IMR-90 (cell line): ENCODE measurements around the gene REEP2. TPM values are rescaled to one million over a fixed set of nuclear protein-coding genes. Genes with fewer than 3 reads are reported as not detected.
A peak's percentile ranks its signal among the peaks of the same experiment; 100 is the strongest.

Source experiments
- ATAC-seq: fragments of 200-7000 bp; cut with Tn5 transposase; 2 replicates; pipeline ENCODE4 v1.9.1; 2020; ENCODE audit warnings: low read depth, mild to moderate bottlenecking, moderate library complexity
- BruUV-seq: library from RNA; stranded (reverse); fragments of 400-500 nt; replicated peaks from 2 replicates; lab custom pipeline; 2021; lab: Mats Ljungman, UMichigan
- CTCF ChIA-PET: fragments of 300-600 bp; formaldehyde crosslinking; extraction: SDS; loops from one replicate; lab custom pipeline; 2021; ENCODE audit warnings: antibody characterized with exemption; lab: Yijun Ruan, JAX
- POLR2A ChIA-PET: fragments of 300-600 bp; sonication (Branson Sonifier 250); formaldehyde crosslinking; loops from one replicate; lab custom pipeline; 2022; ENCODE audit warnings: antibody characterized with exemption; ENCODE audit not compliant: unreplicated experiment; lab: Charles Lee
- DNase-seq: peaks from one replicate; pipeline ENCODE4 v3.0.0; 2013
- H2AFZ ChIP-seq: replicated peaks from 2 replicates; pipeline ENCODE3; 2013; ENCODE audit warnings: low read length, mild to moderate bottlenecking; ENCODE audit not compliant: poor library complexity
- H2AK5ac ChIP-seq: 2 replicates; pipeline ENCODE4 v1.6.1; 2013; ENCODE audit warnings: low read depth, low read length, inconsistent platforms
- H2AK9ac ChIP-seq: replicated peaks from 2 replicates; pipeline ENCODE3; 2013; ENCODE audit warnings: mild to moderate bottlenecking, low read depth, low read length, moderate library complexity; ENCODE audit not compliant: poor library complexity
- H2BK120ac ChIP-seq: 2 replicates; pipeline ENCODE4 v1.6.1; 2013; ENCODE audit warnings: low read depth, low read length, inconsistent platforms
- H2BK15ac ChIP-seq: 3 replicates; pipeline ENCODE4 v1.6.1; 2013; ENCODE audit warnings: low read depth, low read length, inconsistent platforms
- H2BK20ac ChIP-seq: 2 replicates; pipeline ENCODE4 v1.6.1; 2013; ENCODE audit warnings: low read depth, mild to moderate bottlenecking, inconsistent platforms, low read length, moderate library complexity
- H2BK5ac ChIP-seq: 2 replicates; pipeline ENCODE4 v1.6.1; 2013; ENCODE audit warnings: mild to moderate bottlenecking, low read depth, low read length, inconsistent platforms; ENCODE audit not compliant: poor library complexity, severe bottlenecking
- H3K14ac ChIP-seq: replicated peaks from 2 replicates; pipeline ENCODE4 v1.6.1; 2013; ENCODE audit warnings: low read depth, low read length, inconsistent platforms
- H3K18ac ChIP-seq: 2 replicates; pipeline ENCODE4 v1.6.1; 2013; ENCODE audit warnings: low read depth, low read length, control low read depth
- H3K23ac ChIP-seq: 2 replicates; pipeline ENCODE4 v1.6.1; 2013; ENCODE audit warnings: low read depth, low read length, inconsistent platforms
- H3K27ac ChIP-seq: 2 replicates; pipeline ENCODE4 v1.5.1; 2013; ENCODE audit warnings: mild to moderate bottlenecking, control low read depth, low read length; ENCODE audit not compliant: insufficient read depth
- H3K27me3 ChIP-seq: 2 replicates; pipeline ENCODE4 v1.6.1; 2013; ENCODE audit warnings: low read length; ENCODE audit not compliant: control insufficient read depth, insufficient read depth
- H3K36me3 ChIP-seq: 2 replicates; pipeline ENCODE4 v1.6.1; 2013; ENCODE audit warnings: low read length, mixed read lengths; ENCODE audit not compliant: control insufficient read depth, insufficient read depth
- H3K4ac ChIP-seq: 2 replicates; pipeline ENCODE4 v1.6.1; 2013; ENCODE audit warnings: low read depth, low read length, inconsistent platforms
- H3K4me1 ChIP-seq: 2 replicates; pipeline ENCODE4 v1.6.1; 2013; ENCODE audit warnings: low read length, mixed read lengths; ENCODE audit not compliant: control insufficient read depth, insufficient read depth
- H3K4me2 ChIP-seq: 2 replicates; pipeline ENCODE4 v1.6.1; 2013; ENCODE audit warnings: low read depth, mild to moderate bottlenecking, control low read depth, low read length, moderate library complexity
- H3K4me3 ChIP-seq: 2 replicates; pipeline ENCODE4 v1.5.1; 2013; ENCODE audit warnings: low read depth, mild to moderate bottlenecking, control low read depth, low read length, moderate library complexity; ENCODE audit not compliant: insufficient read depth
- H3K56ac ChIP-seq: 2 replicates; pipeline ENCODE4 v1.6.1; 2013; ENCODE audit warnings: low read length, inconsistent platforms; ENCODE audit not compliant: insufficient read depth; ENCODE audit errors: extremely low read depth
- H3K79me1 ChIP-seq, 2 experiments: 2 replicates each; pipeline ENCODE4 v1.6.1; 2013; ENCODE audit warnings: low read length in 2 of 2, inconsistent platforms in 1 of 2, low read depth in 1 of 2
- H3K9ac ChIP-seq: 2 replicates; pipeline ENCODE4 v1.6.1; 2013; ENCODE audit warnings: low read depth, low read length, control low read depth
- H3K9me1 ChIP-seq: 2 replicates; pipeline ENCODE4 v1.6.1; 2013; ENCODE audit warnings: low read length, inconsistent platforms; ENCODE audit not compliant: insufficient read depth
- H3K9me3 ChIP-seq: 2 replicates; pipeline ENCODE4 v1.6.1; 2013; ENCODE audit warnings: low read length; ENCODE audit not compliant: control insufficient read depth, insufficient read depth
- H4K20me1 ChIP-seq: 2 replicates; pipeline ENCODE4 v1.6.1; 2013; ENCODE audit warnings: low read length, inconsistent platforms; ENCODE audit not compliant: insufficient read depth
- H4K5ac ChIP-seq: 2 replicates; pipeline ENCODE4 v1.6.1; 2013; ENCODE audit warnings: mild to moderate bottlenecking, low read depth, low read length, control low read depth
- H4K8ac ChIP-seq, 2 experiments: 2 replicates each; pipeline ENCODE4 v1.6.1; 2013; ENCODE audit warnings: low read depth in 2 of 2, low read length in 2 of 2, control low read depth in 1 of 2, inconsistent platforms in 1 of 2
- H4K91ac ChIP-seq: 2 replicates; pipeline ENCODE4 v1.6.1; 2013; ENCODE audit warnings: low read depth, low read length, inconsistent platforms; ENCODE audit not compliant: insufficient read depth
- CEBPB ChIP-seq: IDR thresholded peaks from 2 replicates; pipeline ENCODE4 v1.6.1; 2012; ENCODE audit warnings: low read depth, low read length, improper control_type of control experiment
- MAFK ChIP-seq: IDR thresholded peaks from 2 replicates; pipeline ENCODE4 v1.6.1; 2012; ENCODE audit warnings: low read depth, low read length, improper control_type of control experiment
- NFE2L2 ChIP-seq: fragments of 150-350 bp; IDR thresholded peaks from 2 replicates; pipeline ENCODE4 v1.6.1; 2016; ENCODE audit warnings: low read depth, mild to moderate bottlenecking, low read length
- POLR2A ChIP-seq: IDR thresholded peaks from 2 replicates; pipeline ENCODE4 v1.6.1; 2012; ENCODE audit warnings: mild to moderate bottlenecking, low read depth, low read length
- RCOR1 ChIP-seq: IDR thresholded peaks from 2 replicates; pipeline ENCODE4 v1.6.1; 2012; ENCODE audit warnings: mild to moderate bottlenecking, low read length, improper control_type of control experiment; ENCODE audit not compliant: insufficient replicate concordance
- WGBS, 2 experiments: methylation state at CpG; one replicate each; pipeline versions ENCODE4 v1.1.5 to v1.1.7; 2013; ENCODE audit warnings: missing lambda C conversion rate in 2 of 2; ENCODE audit not compliant: insufficient read length in 1 of 2; ENCODE audit errors: extremely low coverage in 2 of 2; 5-methylcytosine and 5-hydroxymethylcytosine counted together
- dilution Hi-C: fragments of 300-500 bp; cut with HindIII; formaldehyde crosslinking; loops from one replicate; pipeline ENCODE4 v1.14.3; 2018; ENCODE audit warnings: low sequenced_read_pairs; ENCODE audit not compliant: unreplicated experiment
- in situ Hi-C: fragments of 300-500 bp; cut with MboI; formaldehyde crosslinking; loops from 3 replicates; pipeline ENCODE4 v1.14.3; 2019; ENCODE audit warnings: low sequenced_read_pairs, inconsistent platforms, mixed read lengths
- intact Hi-C: fragments of 100-400 bp; cut with micrococcal nuclease; formaldehyde crosslinking; loops from 2 replicates; pipeline ENCODE4 v1.10.0; 2022
- polyA plus RNA-seq, 3 experiments: library from polyadenylated mRNA; depleted of rRNA; stranded (reverse); fragments of >200 nt; gene quantifications; 2 replicates each; pipeline ENCODE4 v1.2.3, GENCODE V29; 2012; ENCODE audit warnings: low replicate concordance in 1 of 3
- total RNA-seq: library from RNA; depleted of rRNA; stranded (reverse); fragments of >200 nt; gene quantifications from 2 replicates; pipeline ENCODE4 v1.2.3, GENCODE V29; 2012
- TF ChIP-seq, protein P1 (sequence below): fragments of 150-350 bp; IDR thresholded peaks from 2 replicates; pipeline ENCODE4 v1.6.1; 2016; ENCODE audit warnings: low read depth, mild to moderate bottlenecking, low read length, moderate library complexity, borderline replicate concordance

REEP2 gene
- total and polyA plus RNA-seq, 2 of the 4 experiments (the other 2 are of a cell fraction): 12.4 to 17.0 TPM

DNA sequence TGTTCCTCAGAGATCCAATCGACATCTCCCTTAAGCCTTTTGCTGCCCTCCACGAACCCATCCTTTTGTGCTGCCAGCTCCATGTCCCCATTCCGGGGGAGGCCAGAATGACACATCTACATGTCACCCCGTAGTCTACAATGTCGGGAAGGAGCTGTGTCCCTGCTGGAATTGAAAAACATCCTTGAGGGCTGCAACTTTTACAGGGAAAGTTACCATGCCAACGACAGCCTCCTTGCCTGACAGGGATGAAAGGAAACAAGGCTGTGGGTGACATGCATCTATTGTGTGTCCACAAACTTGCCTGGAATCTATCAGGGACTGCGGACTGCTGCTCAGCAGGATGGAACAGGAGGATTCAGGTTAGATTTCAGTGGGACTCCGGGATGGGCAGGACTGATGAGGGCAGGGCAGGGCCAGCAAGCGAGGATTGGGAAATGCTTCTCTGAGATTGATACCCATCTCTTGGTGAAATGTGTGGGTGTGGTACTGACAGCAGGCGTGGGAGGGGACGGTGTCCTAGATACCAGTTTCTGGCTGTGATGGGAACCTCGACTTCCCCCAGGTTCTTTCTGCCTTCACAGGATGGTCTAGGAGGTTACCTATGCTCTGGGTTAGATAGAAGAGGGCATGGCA, 51.9 kb downstream of the REEP2 start:
- Histone ChIP-seq H3K79me1 (no peaks in the 10 kb centered on the region), H3K4me2 (no peak overlapping the region), H3K4ac (peak overlapping the region; percentile 7; the same call in 1 of the 2 replicates), H3K56ac (no peak overlapping the region), H3K9me1 (peaks cover 9% of the 10 kb centered on the region; the same call in 1 of the 2 replicates), H3K36me3 (no peaks in the 10 kb centered on the region), H3K18ac (no peak overlapping the region), H2BK120ac (no peak overlapping the region), H4K8ac (no peak overlapping the region), H3K27me3 (peaks cover 11% of the 10 kb centered on the region; the same call in 1 of the 2 replicates), H3K14ac (no peak overlapping the region), H3K4me1 (peaks cover 20% of the 10 kb centered on the region), H2BK5ac (no peak overlapping the region), H2BK20ac (no peak overlapping the region), H2AFZ (peak overlapping the region; percentile 68), H3K27ac (no peak overlapping the region), H3K9me3 (no peaks in the 10 kb centered on the region), H3K9ac (no peak overlapping the region), H2BK15ac (no peak overlapping the region), H4K20me1 (no peaks in the 10 kb centered on the region; the same call in 1 of the 2 replicates), H2AK9ac (peak overlapping the region; percentile 17), H3K23ac (peak overlapping the region; percentile 69; the same call in 1 of the 2 replicates), H3K4me3 (no peak overlapping the region), H4K5ac (no peak overlapping the region), H4K91ac (no peak overlapping the region), H2AK5ac (peak overlapping the region; percentile 86)
- in situ Hi-C loops (no loop called here), intact Hi-C loops (no loop called here), dilution Hi-C loops (no loop called here)
- BruUV-seq: no TSS peak
- WGBS, 2 experiments: 76% methylated on average over 6 of the region's 12 CpGs; no CpG with 5 or more reads in 1 of the 2 experiments
- no peak for ATAC-seq
- ChIA-PET POLR2A (no interaction called here), CTCF (no interaction called here)
- DNase-seq: no peak
- no peak for TF ChIP-seq CEBPB
- TF ChIP-seq MAFK: no peak
- TF ChIP-seq, protein P1, sequence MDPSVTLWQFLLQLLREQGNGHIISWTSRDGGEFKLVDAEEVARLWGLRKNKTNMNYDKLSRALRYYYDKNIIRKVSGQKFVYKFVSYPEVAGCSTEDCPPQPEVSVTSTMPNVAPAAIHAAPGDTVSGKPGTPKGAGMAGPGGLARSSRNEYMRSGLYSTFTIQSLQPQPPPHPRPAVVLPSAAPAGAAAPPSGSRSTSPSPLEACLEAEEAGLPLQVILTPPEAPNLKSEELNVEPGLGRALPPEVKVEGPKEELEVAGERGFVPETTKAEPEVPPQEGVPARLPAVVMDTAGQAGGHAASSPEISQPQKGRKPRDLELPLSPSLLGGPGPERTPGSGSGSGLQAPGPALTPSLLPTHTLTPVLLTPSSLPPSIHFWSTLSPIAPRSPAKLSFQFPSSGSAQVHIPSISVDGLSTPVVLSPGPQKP: no peak
- TF ChIP-seq RCOR1: no peak
- TF ChIP-seq POLR2A: no peak
- TF ChIP-seq NFE2L2: no peak
